ENCODE data around the gene PDLIM7.

DNA sequence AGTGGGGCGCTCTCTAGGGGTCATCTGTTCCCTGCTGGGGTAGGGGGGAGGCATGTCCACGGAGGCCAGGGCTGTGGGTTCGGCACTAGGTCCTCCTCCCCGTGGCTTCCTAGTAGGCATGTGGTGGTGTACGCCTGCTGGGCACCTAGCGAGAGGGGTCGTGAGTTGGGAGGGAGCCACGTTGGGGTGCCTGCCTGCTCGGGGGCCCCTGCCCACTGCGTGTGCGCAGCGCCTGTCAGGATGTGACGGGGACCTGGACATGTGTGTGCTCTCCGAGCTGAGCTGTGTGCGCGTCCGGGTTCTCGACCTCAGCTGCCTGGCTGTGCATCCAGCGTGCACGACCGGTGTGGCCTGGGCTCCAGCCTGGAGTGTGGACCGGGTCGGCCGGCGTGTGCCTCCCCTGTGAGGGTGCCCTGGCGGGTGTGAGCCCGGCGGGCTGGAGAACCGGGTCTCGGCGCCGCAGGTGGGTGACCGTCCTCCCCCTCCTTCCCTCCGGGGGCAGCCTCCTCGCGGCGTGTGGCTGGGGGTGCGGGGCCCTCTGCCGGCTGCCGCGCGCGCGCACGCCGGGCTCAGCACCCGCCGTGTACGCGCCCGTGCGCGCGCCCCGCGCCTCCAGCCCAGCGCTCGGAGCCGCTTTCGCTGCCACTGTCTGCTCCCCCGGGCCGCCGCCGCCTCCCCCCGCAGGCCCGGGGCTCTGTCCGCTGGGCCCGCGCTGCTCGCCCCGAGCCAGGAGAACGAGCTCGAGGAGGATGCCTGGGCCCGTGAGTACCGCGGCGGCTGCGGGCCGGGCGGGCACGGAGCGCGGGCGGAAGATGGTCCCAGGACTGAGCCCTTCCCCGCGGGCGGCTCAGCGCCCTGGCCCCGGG, 51.0 kb downstream of the PDLIM7 start, which contains the start of gene PRR7:
- TF ChIP-seq TAF1 (IDR thresholded peaks at IDR 0.05; ENCODE audit: borderline replicate concordance, insufficient read depth, low read length) (0 out of 2 replicates have a peak, but pooled peaks have one; percentile 56), POLR2AphosphoS5 (IDR thresholded peaks at IDR 0.05; ENCODE audit: low read depth, low read length) (peak; percentile 79)
- TF ChIP-seq, protein P1, sequence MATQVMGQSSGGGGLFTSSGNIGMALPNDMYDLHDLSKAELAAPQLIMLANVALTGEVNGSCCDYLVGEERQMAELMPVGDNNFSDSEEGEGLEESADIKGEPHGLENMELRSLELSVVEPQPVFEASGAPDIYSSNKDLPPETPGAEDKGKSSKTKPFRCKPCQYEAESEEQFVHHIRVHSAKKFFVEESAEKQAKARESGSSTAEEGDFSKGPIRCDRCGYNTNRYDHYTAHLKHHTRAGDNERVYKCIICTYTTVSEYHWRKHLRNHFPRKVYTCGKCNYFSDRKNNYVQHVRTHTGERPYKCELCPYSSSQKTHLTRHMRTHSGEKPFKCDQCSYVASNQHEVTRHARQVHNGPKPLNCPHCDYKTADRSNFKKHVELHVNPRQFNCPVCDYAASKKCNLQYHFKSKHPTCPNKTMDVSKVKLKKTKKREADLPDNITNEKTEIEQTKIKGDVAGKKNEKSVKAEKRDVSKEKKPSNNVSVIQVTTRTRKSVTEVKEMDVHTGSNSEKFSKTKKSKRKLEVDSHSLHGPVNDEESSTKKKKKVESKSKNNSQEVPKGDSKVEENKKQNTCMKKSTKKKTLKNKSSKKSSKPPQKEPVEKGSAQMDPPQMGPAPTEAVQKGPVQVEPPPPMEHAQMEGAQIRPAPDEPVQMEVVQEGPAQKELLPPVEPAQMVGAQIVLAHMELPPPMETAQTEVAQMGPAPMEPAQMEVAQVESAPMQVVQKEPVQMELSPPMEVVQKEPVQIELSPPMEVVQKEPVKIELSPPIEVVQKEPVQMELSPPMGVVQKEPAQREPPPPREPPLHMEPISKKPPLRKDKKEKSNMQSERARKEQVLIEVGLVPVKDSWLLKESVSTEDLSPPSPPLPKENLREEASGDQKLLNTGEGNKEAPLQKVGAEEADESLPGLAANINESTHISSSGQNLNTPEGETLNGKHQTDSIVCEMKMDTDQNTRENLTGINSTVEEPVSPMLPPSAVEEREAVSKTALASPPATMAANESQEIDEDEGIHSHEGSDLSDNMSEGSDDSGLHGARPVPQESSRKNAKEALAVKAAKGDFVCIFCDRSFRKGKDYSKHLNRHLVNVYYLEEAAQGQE (IDR thresholded peaks at IDR 0.05; ENCODE audit: insufficient read depth in 1 of 2, low read depth in 2 of 2, low read length in 2 of 2): no peak

Data from PFSK-1 (cell line).